K562 (cell line): ENCODE measurements around the gene ACVR1C.

Experiments
- CTCF ChIP-seq, 3 experiments: IDR thresholded peaks in 2 of 3; conservative IDR thresholded peaks in 1 of 3; 2 replicates each; pipeline ENCODE4 v1.5.1; 2011 to 2012; ENCODE audit warnings: low read length in 3 of 3, mild to moderate bottlenecking in 3 of 3, control low read depth in 2 of 3, improper control_type of control experiment in 1 of 3, inconsistent platforms in 1 of 3, low read depth in 1 of 3, mixed read lengths in 1 of 3, moderate library complexity in 1 of 3; ENCODE audit not compliant: insufficient read depth in 2 of 3
- HDAC2 ChIP-seq: fragments of 450-650 bp; IDR thresholded peaks from 2 replicates; pipeline ENCODE4 v1.6.1; 2016; ENCODE audit warnings: mild to moderate bottlenecking

- no peak for TF ChIP-seq CTCF (IDR thresholded peaks at IDR 0.05 in 2 of 3, conservative IDR thresholded peaks at IDR 0.05 in 1 of 3; ENCODE audit: insufficient read depth in 2 of 3, low read depth in 1 of 3, low read length in 3 of 3)
- TF ChIP-seq HDAC2 = no peak
Observed at GRCh38 chr2:157479081-157480027, 149.3 kb downstream of the ACVR1C start.
